Naive B cell (primary cell): ENCODE results near the gene CRELD1. TPM values are rescaled to one million over a fixed set of nuclear protein-coding genes. Genes with fewer than 3 reads are reported as not detected.
"Not testable (repeated sequence)": the region's sequence is repeated elsewhere in the genome, so short reads cannot be mapped to it uniquely, and the experiment has no call there.

Experiments
- ATAC-seq, 2 donors: fragments of 150-1000 bp; cut with Tn5 transposase; 2 replicates each; pipeline ENCODE4 v1.10.0; 2021; ENCODE audit warnings: low read depth in 2 of 2, mild to moderate bottlenecking in 2 of 2, moderate library complexity in 2 of 2
- DNase-seq: peaks from one replicate; pipeline ENCODE4 v3.0.0; 2022
- H3K27ac Mint-ChIP-seq, 6 donors: one replicate each; pipeline ENCODE4 v1.8.0; 2020 to 2022; ENCODE audit warnings: mild to moderate bottlenecking in 6 of 6, mixed read lengths in 6 of 6, moderate library complexity in 5 of 6, inconsistent platforms in 2 of 6
- H3K27me3 Mint-ChIP-seq, 3 donors: one replicate each; pipeline ENCODE4 v1.8.0; 2021 to 2022; ENCODE audit warnings: mixed read lengths in 3 of 3, mild to moderate bottlenecking in 1 of 3
- H3K36me3 Mint-ChIP-seq, 2 donors: one replicate each; pipeline ENCODE4 v1.8.0; 2020 to 2022; ENCODE audit warnings: mixed read lengths in 2 of 2, inconsistent platforms in 1 of 2, mild to moderate bottlenecking in 1 of 2
- H3K4me1 Mint-ChIP-seq, 3 donors: one replicate each; pipeline ENCODE4 v1.8.0; 2020 to 2022; ENCODE audit warnings: mixed read lengths in 3 of 3, inconsistent platforms in 1 of 3, mild to moderate bottlenecking in 1 of 3, moderate library complexity in 1 of 3
- H3K4me3 Mint-ChIP-seq, 8 donors: one replicate each; pipeline ENCODE4 v1.8.0; 2020 to 2022; ENCODE audit warnings: mild to moderate bottlenecking in 8 of 8, mixed read lengths in 8 of 8, moderate library complexity in 8 of 8, inconsistent platforms in 2 of 8
- H3K9me3 Mint-ChIP-seq, 7 donors: one replicate each; pipeline ENCODE4 v1.8.0; 2020 to 2022; ENCODE audit warnings: mixed read lengths in 7 of 7, mild to moderate bottlenecking in 5 of 7, inconsistent platforms in 2 of 7, moderate library complexity in 1 of 7
- polyA plus RNA-seq, 6 donors: library from polyadenylated mRNA; unstranded; fragments of 300-500 nt; fragmentation: Illumina TruSeq; gene quantifications; one replicate each; pipeline ENCODE4 v1.2.3, GENCODE V29; 2021; ENCODE audit warnings: low read depth in 6 of 6

CRELD1 gene
- polyA plus RNA-seq, 6 donors from 2014 or later: 16.5 to 60.6 (median 27.5) TPM

- Mint-ChIP-seq H3K27me3 (no peaks in the 10 kb centered on the region), H3K27ac (peak overlapping the region in 2 of 6 donors; percentile 78 to 83), H3K36me3 (peaks cover 0 to 9% of the 10 kb centered on the region in 2 donors), H3K9me3 (no peaks in the 10 kb centered on the region), H3K4me3 (peak overlapping the region in 3 of 8 donors; percentile 40 to 82 (median 57)), H3K4me1 (peaks cover 30 to 47% (median 38%) of the 10 kb centered on the region in 3 donors)
- ATAC-seq (no peak), DNase-seq (no peak)
These were observed 2.7 kb upstream of the CRELD1 start for GRCh38 chr3:9930804-9931418.

GRCh38 chr3:9932535-9932842 lies 1.1 kb upstream of the CRELD1 start:
- peak overlapping the region; percentile 86 to 99 (median 99) for H3K27ac Mint-ChIP-seq
- ATAC-seq (no peak), DNase-seq (no peak)
- H3K4me1 Mint-ChIP-seq: peaks cover 30 to 57% (median 41%) of the 10 kb centered on the region in 3 donors
- H3K9me3 Mint-ChIP-seq: no peaks in the 10 kb centered on the region
- peaks cover 4 to 9% of the 10 kb centered on the region in 2 donors for H3K36me3 Mint-ChIP-seq
- peak overlapping the region; percentile 94 to 100 (median 99) for H3K4me3 Mint-ChIP-seq
- no peaks in the 10 kb centered on the region for H3K27me3 Mint-ChIP-seq

DNA sequence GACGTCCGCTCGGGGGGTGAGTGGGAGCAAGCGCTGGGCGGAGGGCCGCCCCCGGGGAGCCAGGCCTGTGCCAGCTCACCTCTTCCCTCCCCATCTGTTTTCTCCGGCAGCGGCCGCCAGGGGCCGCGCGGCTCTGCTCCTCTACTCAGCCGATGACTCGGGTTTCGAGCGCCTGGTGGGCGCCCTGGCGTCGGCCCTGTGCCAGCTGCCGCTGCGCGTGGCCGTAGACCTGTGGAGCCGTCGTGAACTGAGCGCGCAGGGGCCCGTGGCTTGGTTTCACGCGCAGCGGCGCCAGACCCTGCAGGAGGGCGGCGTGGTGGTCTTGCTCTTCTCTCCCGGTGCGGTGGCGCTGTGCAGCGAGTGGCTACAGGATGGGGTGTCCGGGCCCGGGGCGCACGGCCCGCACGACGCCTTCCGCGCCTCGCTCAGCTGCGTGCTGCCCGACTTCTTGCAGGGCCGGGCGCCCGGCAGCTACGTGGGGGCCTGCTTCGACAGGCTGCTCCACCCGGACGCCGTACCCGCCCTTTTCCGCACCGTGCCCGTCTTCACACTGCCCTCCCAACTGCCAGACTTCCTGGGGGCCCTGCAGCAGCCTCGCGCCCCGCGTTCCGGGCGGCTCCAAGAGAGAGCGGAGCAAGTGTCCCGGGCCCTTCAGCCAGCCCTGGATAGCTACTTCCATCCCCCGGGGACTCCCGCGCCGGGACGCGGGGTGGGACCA lies 632 bp upstream of the CRELD1 start:
- Mint-ChIP-seq H3K36me3 (peaks cover 4 to 9% of the 10 kb centered on the region in 2 donors), H3K9me3 (no peaks in the 10 kb centered on the region), H3K4me1 (peaks cover 30 to 57% (median 41%) of the 10 kb centered on the region in 3 donors), H3K27ac (peak overlapping the region; percentile 99 to 100 (median 99)), H3K27me3 (no peaks in the 10 kb centered on the region), H3K4me3 (peak overlapping the region; percentile 94 to 100 (median 99))
- peak; percentile 69 to 70 for ATAC-seq
- DNase-seq: peak; percentile 86

DNA sequence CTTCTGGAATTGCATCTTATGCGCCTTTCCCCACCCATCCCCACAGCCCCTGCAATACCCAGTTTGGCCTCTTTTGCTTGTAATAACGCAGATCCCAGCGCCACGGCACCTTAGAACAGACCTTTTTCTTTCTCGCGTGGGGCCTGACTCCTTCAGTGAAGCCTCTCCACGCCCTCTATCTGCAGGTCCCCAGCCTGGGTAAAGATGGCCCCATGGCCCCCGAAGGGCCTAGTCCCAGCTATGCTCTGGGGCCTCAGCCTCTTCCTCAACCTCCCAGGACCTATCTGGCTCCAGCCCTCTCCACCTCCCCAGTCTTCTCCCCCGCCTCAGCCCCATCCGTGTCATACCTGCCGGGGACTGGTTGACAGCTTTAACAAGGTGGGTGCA lies 594 bp downstream of the CRELD1 start:
- Mint-ChIP-seq H3K27ac (peak overlapping the region; percentile 99 to 100 (median 99)), H3K36me3 (peaks cover 4 to 9% of the 10 kb centered on the region in 2 donors), H3K4me1 (peaks cover 30 to 57% (median 41%) of the 10 kb centered on the region in 3 donors), H3K9me3 (no peaks in the 10 kb centered on the region), H3K4me3 (peak overlapping the region; percentile 94 to 100 (median 99)), H3K27me3 (no peaks in the 10 kb centered on the region)
- ATAC-seq (peak; percentile 5 to 7), DNase-seq (no peak)

DNA sequence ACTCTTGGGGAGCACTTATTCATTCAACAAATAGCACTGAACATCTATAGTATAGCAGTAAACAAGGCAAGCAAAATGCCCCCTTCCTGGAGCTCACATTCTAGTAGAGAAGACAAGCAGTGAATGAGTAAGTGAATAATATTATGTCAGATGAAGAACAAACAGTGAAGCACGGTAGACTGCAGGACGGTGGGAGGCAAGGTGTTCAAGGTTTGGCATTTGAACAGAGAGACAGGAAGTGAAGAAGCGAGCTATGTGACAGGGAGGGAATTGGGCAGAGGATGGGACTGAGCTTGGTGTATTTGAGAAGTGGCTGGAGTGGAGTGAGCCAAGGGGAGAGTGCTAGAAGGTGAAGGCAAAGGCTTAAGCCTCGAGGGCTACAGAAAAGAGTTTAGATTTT lies 1.4 kb downstream of the CRELD1 start:
- H3K4me3 Mint-ChIP-seq: peak overlapping the region; percentile 94 to 100 (median 99)
- no peaks in the 10 kb centered on the region for H3K9me3 Mint-ChIP-seq
- DNase-seq (no peak), ATAC-seq (no peak)
- H3K27me3 Mint-ChIP-seq: no peaks in the 10 kb centered on the region
- peaks cover 30 to 57% (median 41%) of the 10 kb centered on the region in 3 donors for H3K4me1 Mint-ChIP-seq
- peaks cover 4 to 9% of the 10 kb centered on the region in 2 donors for H3K36me3 Mint-ChIP-seq
- H3K27ac Mint-ChIP-seq: peak overlapping the region in 5 of 6 donors; percentile 62 to 100 (median 67)

GRCh38 chr3:9935966-9936510 lies 2.4 kb downstream of the CRELD1 start:
- H3K27ac Mint-ChIP-seq: no peak overlapping the region
- no peak for ATAC-seq
- H3K4me1 Mint-ChIP-seq: peaks cover 30 to 50% (median 37%) of the 10 kb centered on the region in 3 donors
- H3K9me3 Mint-ChIP-seq: no peaks in the 10 kb centered on the region
- peaks cover 4 to 9% of the 10 kb centered on the region in 2 donors for H3K36me3 Mint-ChIP-seq
- H3K27me3 Mint-ChIP-seq: no peaks in the 10 kb centered on the region
- peak overlapping the region in 1 of 8 donors; percentile 96 for H3K4me3 Mint-ChIP-seq
- no peak for DNase-seq

GRCh38 chr3:9937486-9938238 lies 4.0 kb downstream of the CRELD1 start:
- no peaks in the 10 kb centered on the region for H3K9me3 Mint-ChIP-seq
- ATAC-seq: no peak
- no peak overlapping the region for H3K4me3 Mint-ChIP-seq
- no peaks in the 10 kb centered on the region for H3K27me3 Mint-ChIP-seq
- peaks cover 4 to 9% of the 10 kb centered on the region in 2 donors for H3K36me3 Mint-ChIP-seq
- H3K27ac Mint-ChIP-seq: peak overlapping the region in 1 of 6 donors; percentile 28
- peaks cover 25 to 40% (median 27%) of the 10 kb centered on the region in 3 donors for H3K4me1 Mint-ChIP-seq
- DNase-seq: no peak

GRCh38 chr3:9938966-9939365 lies 5.3 kb downstream of the CRELD1 start:
- Mint-ChIP-seq H3K27me3 (no peaks in the 10 kb centered on the region), H3K36me3 (peaks cover 4 to 9% of the 10 kb centered on the region in 2 donors), H3K27ac (no peak overlapping the region)

DNA sequence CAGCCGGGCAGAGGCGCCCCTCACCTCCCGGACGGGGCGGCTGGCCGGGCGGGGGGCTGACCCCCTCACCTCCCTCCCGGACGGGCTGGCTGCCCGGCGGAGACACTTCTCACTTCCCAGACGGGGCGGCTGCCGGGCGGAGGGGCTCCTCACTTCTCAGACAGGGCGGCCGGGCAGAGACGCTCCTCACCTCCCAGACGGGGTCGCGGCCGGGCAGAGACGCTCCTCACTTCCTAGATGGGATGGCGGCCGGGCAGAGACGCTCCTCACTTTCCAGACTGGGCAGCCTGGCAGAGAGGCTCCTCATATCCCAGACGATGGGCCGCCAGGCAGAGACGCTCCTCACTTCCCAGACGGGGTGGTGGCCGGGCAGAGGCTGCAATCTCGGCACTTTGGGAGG lies 6.3 kb downstream of the CRELD1 start:
- not testable (repeated sequence) for DNase-seq, H3K36me3 Mint-ChIP-seq, H3K9me3 Mint-ChIP-seq, ATAC-seq, H3K4me3 Mint-ChIP-seq, H3K27ac Mint-ChIP-seq, H3K27me3 Mint-ChIP-seq
- peaks cover 10 to 20% (median 12%) of the 10 kb centered on the region in 3 donors for H3K4me1 Mint-ChIP-seq

More at GRCh38 chr3:9938966-9939365, 5.3 kb downstream of the CRELD1 start:
- Mint-ChIP-seq H3K4me3 (no peak overlapping the region), H3K4me1 (peaks cover 18 to 30% (median 22%) of the 10 kb centered on the region in 3 donors), H3K9me3 (no peaks in the 10 kb centered on the region)
- ATAC-seq (no peak), DNase-seq (no peak)

DNA sequence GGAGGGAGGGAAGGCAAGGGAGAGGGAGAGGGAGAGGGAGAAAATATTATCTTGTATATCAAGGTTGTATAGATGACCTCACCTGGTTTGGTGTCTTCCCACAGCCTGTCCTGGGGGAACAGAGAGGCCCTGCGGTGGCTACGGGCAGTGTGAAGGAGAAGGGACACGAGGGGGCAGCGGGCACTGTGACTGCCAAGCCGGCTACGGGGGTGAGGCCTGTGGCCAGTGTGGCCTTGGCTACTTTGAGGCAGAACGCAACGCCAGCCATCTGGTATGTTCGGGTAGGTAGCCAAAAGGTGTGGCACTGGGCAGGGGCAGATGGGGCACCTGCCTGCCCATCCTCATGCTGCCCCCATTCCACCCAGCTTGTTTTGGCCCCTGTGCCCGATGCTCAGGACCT lies 7.1 kb downstream of the CRELD1 start:
- no peaks in the 10 kb centered on the region for H3K27me3 Mint-ChIP-seq
- H3K4me3 Mint-ChIP-seq: no peak overlapping the region
- ATAC-seq: no peak
- DNase-seq: no peak
- H3K4me1 Mint-ChIP-seq: peaks cover 1 to 12% (median 8%) of the 10 kb centered on the region in 3 donors
- peaks cover 0 to 4% of the 10 kb centered on the region in 2 donors for H3K36me3 Mint-ChIP-seq
- H3K27ac Mint-ChIP-seq: peak overlapping the region in 1 of 6 donors; percentile 65
- H3K9me3 Mint-ChIP-seq: no peaks in the 10 kb centered on the region

- no peaks in the 10 kb centered on the region for H3K9me3 Mint-ChIP-seq
- H3K27ac Mint-ChIP-seq: no peak overlapping the region
These were observed 8.5 kb downstream of the CRELD1 start for GRCh38 chr3:9942164-9942563.

DNA sequence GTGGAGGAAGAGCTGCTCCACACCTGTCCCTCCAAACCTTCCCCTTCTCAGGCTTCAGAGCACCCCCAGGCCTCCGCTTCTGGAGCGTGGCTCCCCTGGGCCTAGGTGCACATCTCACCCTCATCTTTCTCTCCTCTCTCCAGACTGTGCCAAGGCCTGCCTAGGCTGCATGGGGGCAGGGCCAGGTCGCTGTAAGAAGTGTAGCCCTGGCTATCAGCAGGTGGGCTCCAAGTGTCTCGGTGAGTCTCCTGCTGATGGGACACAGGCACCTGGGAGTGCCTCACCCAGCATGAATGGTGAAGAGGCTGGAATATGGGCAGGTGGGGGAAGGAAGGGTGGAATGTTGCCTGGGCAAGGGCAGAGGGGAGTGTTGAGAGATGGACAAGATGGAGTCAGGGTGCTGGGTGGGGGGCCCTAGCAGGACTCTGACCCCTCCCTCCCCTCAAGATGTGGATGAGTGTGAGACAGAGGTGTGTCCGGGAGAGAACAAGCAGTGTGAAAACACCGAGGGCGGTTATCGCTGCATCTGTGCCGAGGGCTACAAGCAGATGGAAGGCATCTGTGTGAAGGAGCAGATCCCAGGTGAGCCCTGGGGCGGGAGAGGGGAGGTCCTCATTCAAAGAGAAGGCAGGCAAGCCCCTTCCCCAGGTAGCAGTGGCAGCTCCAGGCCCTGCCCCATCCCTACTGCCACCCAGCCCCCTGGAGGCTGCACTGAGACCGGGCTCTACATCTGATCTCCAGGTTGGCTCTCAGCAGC lies 9.5 kb downstream of the CRELD1 start:
- Mint-ChIP-seq H3K27ac (no peak overlapping the region), H3K27me3 (no peaks in the 10 kb centered on the region), H3K36me3 (no peaks in the 10 kb centered on the region), H3K9me3 (no peaks in the 10 kb centered on the region), H3K4me3 (no peak overlapping the region), H3K4me1 (peaks cover 0 to 6% (median 5%) of the 10 kb centered on the region in 3 donors)
- ATAC-seq: no peak
- DNase-seq: no peak

More at GRCh38 chr3:9942164-9942563, 8.5 kb downstream of the CRELD1 start:
- ATAC-seq (no peak), DNase-seq (no peak)
- Mint-ChIP-seq H3K4me1 (peaks cover 0 to 9% (median 8%) of the 10 kb centered on the region in 3 donors), H3K4me3 (no peak overlapping the region), H3K36me3 (no peaks in the 10 kb centered on the region), H3K27me3 (no peaks in the 10 kb centered on the region)

GRCh38 chr3:9944271-9944670 lies 10.6 kb downstream of the CRELD1 start:
- no peaks in the 10 kb centered on the region for H3K27me3 Mint-ChIP-seq
- no peak for DNase-seq
- no peaks in the 10 kb centered on the region for H3K36me3 Mint-ChIP-seq
- no peaks in the 10 kb centered on the region for H3K9me3 Mint-ChIP-seq
- no peak overlapping the region for H3K27ac Mint-ChIP-seq
- no peak overlapping the region for H3K4me3 Mint-ChIP-seq
- H3K4me1 Mint-ChIP-seq: peaks cover 0 to 6% (median 5%) of the 10 kb centered on the region in 3 donors
- no peak for ATAC-seq
